ENCODE measurements around the gene SHF. TPM values are rescaled to one million over a fixed set of nuclear protein-coding genes. Genes with fewer than 3 reads are reported as not detected.

The SHF gene
- total and polyA plus RNA-seq, 2 of the 8 experiments (the other 6 are each of a cell fraction or from before 2014, with no cell fraction given): 13.1 to 26.7 TPM

GRCh38 chr15:45128971-45129639 is 58.7 kb downstream of the SHF start:
- Histone ChIP-seq H2BK15ac (ENCODE audit: low read length) (no peak overlapping the region), H3K36me3 (ENCODE audit: control insufficient read depth in 2 of 4, insufficient read depth in 4 of 4, low read length in 3 of 4) (no peaks in the 10 kb centered on the region), H4K91ac (replicated peaks; ENCODE audit: insufficient read length, low read length) (no peak overlapping the region), H3K23ac (ENCODE audit: insufficient read length) (no peak overlapping the region), H2BK20ac (ENCODE audit: low read length) (no peak overlapping the region), H2BK120ac (replicated peaks; ENCODE audit: low read depth, low read length) (no peak overlapping the region), H3K79me1 (ENCODE audit: low read depth, low read length) (no peaks in the 10 kb centered on the region), H2AK5ac (ENCODE audit: low read depth, low read length) (no peak overlapping the region), H3K9me3 (ENCODE audit: insufficient read depth in 2 of 2, low read depth in 1 of 2, low read length in 1 of 2) (no peaks in the 10 kb centered on the region), H3K9ac (replicated peaks in 1 of 4; ENCODE audit: extremely low read depth in 1 of 4, low read depth in 3 of 4, low read length in 3 of 4) (no peak overlapping the region), H3K56ac (replicated peaks; ENCODE audit: insufficient read length, low read depth, low read length) (no peak overlapping the region), H3K4ac (replicated peaks; ENCODE audit: insufficient read length, low read depth, low read length) (no peak overlapping the region), H4K20me1 (replicated peaks in 1 of 2; ENCODE audit: control insufficient read depth in 1 of 2, insufficient read depth in 2 of 2, low read length in 2 of 2) (peaks cover 0 to 2% of the 10 kb centered on the region in 2 experiments), H3K4me3 (ENCODE audit: extremely low read depth in 1 of 4, insufficient read depth in 2 of 4, low read depth in 3 of 4, low read length in 4 of 4) (peak overlapping the region; percentile 39 to 66 (median 44)), H2BK5ac (ENCODE audit: low read depth, low read length) (no peak overlapping the region), H3K23me2 (ENCODE audit: low read depth, low read length) (peaks cover 5% of the 10 kb centered on the region; the same call in 1 of the 2 replicates), H3K4me2 (ENCODE audit: insufficient read depth in 1 of 2, low read depth in 2 of 2, low read length in 2 of 2) (peak overlapping the region; percentile 63 to 92), H4K8ac (ENCODE audit: extremely low read depth, insufficient read depth, low read length) (no peak overlapping the region), H4K5ac (ENCODE audit: insufficient read length, low read depth, low read length) (no peak overlapping the region), H2AFZ (ENCODE audit: low read length) (peak overlapping the region; percentile 14; the same call in 1 of the 2 replicates), H3K4me1 (replicated peaks in 1 of 4; ENCODE audit: control insufficient read depth in 3 of 4, insufficient read depth in 4 of 4, low read length in 3 of 4) (peaks cover 0 to 6% (median 2%) of the 10 kb centered on the region in 4 experiments; a peak in 4 of 7 replicates), H3K27ac (ENCODE audit: low read depth, low read length) (no peak overlapping the region), H2BK12ac (ENCODE audit: low read depth, low read length) (peak overlapping the region; percentile 50; the same call in 1 of the 2 replicates), H3K14ac (ENCODE audit: insufficient read length) (no peak overlapping the region), H3K27me3 (replicated peaks in 1 of 4; ENCODE audit: control insufficient read depth in 3 of 4, extremely low read depth in 1 of 4, insufficient read depth in 3 of 4, low read length in 3 of 4) (peaks cover 68 to 92% (median 79%) of the 10 kb centered on the region in 4 experiments), H3K18ac (ENCODE audit: extremely low read depth, low read length) (peak overlapping the region; percentile 60; the same call in 1 of the 2 replicates), H3K79me2 (ENCODE audit: control insufficient read depth in 1 of 2, insufficient read depth in 2 of 2, low read length in 2 of 2) (no peaks in the 10 kb centered on the region)
- FAIRE-seq (no peak), DNase-seq (ENCODE audit: low read depth in 1 of 2, low spot score in 2 of 2) (no peak)
- 11% methylated on average over 27 of the region's 47 CpGs; no CpG with 5 or more reads in 1 of the 2 experiments for WGBS, 2 experiments (ENCODE audit: extremely low coverage in 1 of 2, insufficient coverage in 1 of 2, insufficient read length in 1 of 2, insufficient replicate concordance in 2 of 2, low coverage in 1 of 2, low lambda C conversion rate in 2 of 2, missing lambda C conversion rate in 1 of 2)
- ChIA-PET CTCF (ENCODE audit: partially characterized antibody) (interaction anchor here (1.1 to 7.9 kb wide), 5 partner anchors 11 to 72 kb away, joined by 3 to 45 read pairs (median 8); partner anchors contain the start of genes DUOX2 and DUOXA2), POLR2A (ENCODE audit: partially characterized antibody) (interaction anchor here (1.1 to 1.5 kb wide), 2 partner anchors 38 to 57 kb away, joined by 3 to 4 read pairs; no protein-coding TSS in a partner anchor)
- peak; percentile 80 for TF ChIP-seq RNF2 (IDR thresholded peaks at IDR 0.05; ENCODE audit: borderline replicate concordance, low read depth, low read length, missing control alignments, poor library complexity, severe bottlenecking)
- TF ChIP-seq POU5F1 (IDR thresholded peaks at IDR 0.05; ENCODE audit: low read depth, low read length): no peak
- TF ChIP-seq KDM1A (IDR thresholded peaks at IDR 0.05; ENCODE audit: borderline replicate concordance, low read length): no peak
- no peak for TF ChIP-seq CTBP2 (IDR thresholded peaks at IDR 0.05; ENCODE audit: borderline replicate concordance, insufficient read depth, insufficient read length, low read length)
- no peak for TF ChIP-seq TBP (IDR thresholded peaks at IDR 0.05; ENCODE audit: low read depth, low read length)
- no peak for TF ChIP-seq POLR2AphosphoS5 (IDR thresholded peaks at IDR 0.05; ENCODE audit: low read depth, low read length)
- TF ChIP-seq PHF8 (conservative IDR thresholded peaks at IDR 0.05; ENCODE audit: low read depth, low read length): no peak
- TF ChIP-seq RXRA (IDR thresholded peaks at IDR 0.05; ENCODE audit: insufficient read depth, low read depth, low read length): no peak
- peak; percentile 88 for TF ChIP-seq SUZ12 (IDR thresholded peaks at IDR 0.05; ENCODE audit: low read length)
- TF ChIP-seq, protein P1, sequence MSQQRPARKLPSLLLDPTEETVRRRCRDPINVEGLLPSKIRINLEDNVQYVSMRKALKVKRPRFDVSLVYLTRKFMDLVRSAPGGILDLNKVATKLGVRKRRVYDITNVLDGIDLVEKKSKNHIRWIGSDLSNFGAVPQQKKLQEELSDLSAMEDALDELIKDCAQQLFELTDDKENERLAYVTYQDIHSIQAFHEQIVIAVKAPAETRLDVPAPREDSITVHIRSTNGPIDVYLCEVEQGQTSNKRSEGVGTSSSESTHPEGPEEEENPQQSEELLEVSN (IDR thresholded peaks at IDR 0.05): no peak
